ENCODE data around the gene ALOX15B. TPM values are rescaled to one million over a fixed set of nuclear protein-coding genes. Genes with fewer than 3 reads are reported as not detected.
A peak's percentile ranks its signal among the peaks of the same experiment; 100 is the strongest.

Gene ALOX15B
- total RNA-seq, 1 experiment from 2014 or later, result 0.30 TPM

- peak overlapping the region; percentile 50 to 65 for H3K4me3 ChIP-seq (replicated peaks in 1 of 2; ENCODE audit: low read depth in 1 of 2, low read length in 2 of 2)
- H3K79me2 ChIP-seq (ENCODE audit: insufficient read depth, low read length), result no peaks in the 10 kb centered on the region
- H3K9me3 ChIP-seq (ENCODE audit: control insufficient read depth in 1 of 2, insufficient read depth in 1 of 2, low read depth in 1 of 2, low read length in 2 of 2), result no peaks in the 10 kb centered on the region
- ChIA-PET RAD21 (ENCODE audit: low non-redundant PET in 1 of 2, low total read pairs in 2 of 2, uncharacterized antibody in 2 of 2, unreplicated experiment in 2 of 2) (interaction anchor here in 1 of 2 experiments (0.6 to 1.0 kb wide), 3 partner anchors 26 to 31 kb away, joined by 3 to 6 read pairs (median 3); no protein-coding TSS in a partner anchor), CTCF (interaction anchor here (0.7 to 3.6 kb wide), 11 partner anchors 14 to 272 kb away, joined by 3 to 28 read pairs (median 8); no protein-coding TSS in a partner anchor), POLR2A (interaction anchor here (1.7 kb wide), 1 partner anchor 25 kb away, joined by 6 read pairs; no protein-coding TSS in a partner anchor)
- no peaks in the 10 kb centered on the region for H3K36me3 ChIP-seq (ENCODE audit: control insufficient read depth in 1 of 2, insufficient read depth in 2 of 2, low read length in 2 of 2)
- BruUV-seq (replicated peaks), result no TSS peak
- H3K9me2 ChIP-seq (ENCODE audit: insufficient read depth), result no peaks in the 10 kb centered on the region
- peak overlapping the region; percentile 48; the same call in 1 of the 2 replicates for H3K27ac ChIP-seq (ENCODE audit: low read depth, low read length)
- peak; percentile 79 for ATAC-seq
- peaks cover 8 to 45% of the 10 kb centered on the region in 2 experiments; a peak in 3 of 4 replicates for H3K4me1 ChIP-seq (ENCODE audit: control insufficient read depth in 1 of 2, insufficient read depth in 2 of 2, low read length in 2 of 2)
- H2AFZ ChIP-seq (ENCODE audit: low read depth, low read length, poor library complexity, severe bottlenecking), result peak overlapping the region; percentile 83
- DNase-seq (ENCODE audit: low read depth, low spot score), result no peak
- no peaks in the 10 kb centered on the region for H4K20me1 ChIP-seq (ENCODE audit: insufficient read depth)
- H3K27me3 ChIP-seq (ENCODE audit: insufficient read depth, low read length), result no peaks in the 10 kb centered on the region
- H3K4me2 ChIP-seq (ENCODE audit: low read length), result peak overlapping the region; percentile 98
- H3K9ac ChIP-seq (ENCODE audit: low read length), result peak overlapping the region; percentile 55
- intact Hi-C loops (cut with micrococcal nuclease), result loop anchor here (1.0 kb wide), 1 partner anchor 25 kb away; no protein-coding TSS in a partner anchor
- TF ChIP-seq EZH2phosphoT487 (IDR thresholded peaks at IDR 0.05; ENCODE audit: borderline replicate concordance) (no peak), SP1 (IDR thresholded peaks at IDR 0.05; ENCODE audit: low read depth) (no peak), SRF (IDR thresholded peaks at IDR 0.05; ENCODE audit: low read depth) (no peak), SIN3A (IDR thresholded peaks at IDR 0.05; ENCODE audit: low read depth) (no peak), CEBPB (IDR thresholded peaks at IDR 0.05; ENCODE audit: low read depth) (no peak), FOSL1 (IDR thresholded peaks at IDR 0.05; ENCODE audit: low read depth) (no peak), CTCF (IDR thresholded peaks at IDR 0.05 in 2 of 3, conservative IDR thresholded peaks at IDR 0.05 in 1 of 3; ENCODE audit: borderline replicate concordance in 1 of 3, insufficient read depth in 1 of 3, low read depth in 2 of 3, low read length in 2 of 3) (no peak), REST (IDR thresholded peaks at IDR 0.05; ENCODE audit: low read depth) (no peak), ELF1 (IDR thresholded peaks at IDR 0.05; ENCODE audit: borderline replicate concordance, low read depth) (no peak), TCF7L2 (IDR thresholded peaks at IDR 0.05; ENCODE audit: borderline replicate concordance, extremely low read depth, insufficient read depth, insufficient read length) (no peak), RAD21 (IDR thresholded peaks at IDR 0.05; ENCODE audit: low read depth) (no peak), MAX (IDR thresholded peaks at IDR 0.05) (no peak), CBX3 (IDR thresholded peaks at IDR 0.05; ENCODE audit: low read depth) (no peak), ZBTB33 (IDR thresholded peaks at IDR 0.05; ENCODE audit: extremely low read depth, insufficient replicate concordance, low read length) (no peak), ZNF274 (IDR thresholded peaks at IDR 0.05; ENCODE audit: low read depth, low read length) (no peak), EGR1 (IDR thresholded peaks at IDR 0.05; ENCODE audit: low read depth) (no peak), POLR2AphosphoS5 (IDR thresholded peaks at IDR 0.05; ENCODE audit: low read depth, low read length) (no peak; the same call in none of the 2 replicates), YY1 (IDR thresholded peaks at IDR 0.05; ENCODE audit: extremely low read depth, insufficient replicate concordance, low read depth, low read length) (no peak), JUND (IDR thresholded peaks at IDR 0.05) (no peak)
Observed at GRCh38 chr17:8015957-8016631, 22.8 kb upstream of the ALOX15B start.

Data from HCT116 (cell line).